Measurements from ENCODE around the gene G6PC1.

Gene G6PC1

GRCh38 chr17:42946812-42947211, 46.2 kb downstream of the G6PC1 start:
- DNase-seq: no peak

GRCh38 chr17:42950044-42950783, 49.6 kb downstream of the G6PC1 start:
- no peak for DNase-seq

Measured in GOT3 (cell line).